AG09309 (cell line): ENCODE results near the gene NF1.

ENCODE experiments used
- DNase-seq: peaks from one replicate; pipeline ENCODE4 v3.0.0-alpha.2; 2010; ENCODE audit warnings: low read depth
- H3K4me3 ChIP-seq: 2 replicates; pipeline ENCODE4 v1.5.1; 2011; ENCODE audit warnings: mild to moderate bottlenecking, low read depth, low read length, moderate library complexity; ENCODE audit not compliant: control insufficient read depth
- TF ChIP-seq, protein P1 (sequence below): IDR thresholded peaks from 2 replicates; pipeline ENCODE4 v1.5.1; 2011; ENCODE audit warnings: mild to moderate bottlenecking, low read depth, low read length, inconsistent platforms; ENCODE audit not compliant: insufficient read depth, control insufficient read depth; ENCODE audit errors: missing control alignments

Gene NF1

DNA sequence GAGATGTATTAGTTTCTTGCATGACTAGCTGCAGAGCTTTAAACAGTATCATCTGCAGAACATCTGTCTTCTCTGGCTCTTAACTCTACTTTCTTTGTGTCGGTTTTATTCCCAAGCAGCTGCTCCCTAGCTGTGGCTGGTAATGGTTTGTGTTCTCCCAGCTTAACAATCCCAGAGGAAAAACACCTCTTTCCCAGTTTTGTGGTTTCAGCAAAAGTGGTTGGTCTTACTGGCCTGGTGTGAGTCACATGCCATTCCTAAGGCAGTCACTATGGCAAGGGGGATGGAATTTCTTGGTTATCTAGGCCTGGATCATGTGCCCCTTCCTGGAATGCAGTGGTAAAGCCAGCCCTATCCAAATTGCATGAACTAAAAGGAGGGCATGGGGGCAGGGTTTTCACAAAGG is 174.8 kb downstream of the NF1 start:
- peak; percentile 99 for DNase-seq
- TF ChIP-seq, protein P1, sequence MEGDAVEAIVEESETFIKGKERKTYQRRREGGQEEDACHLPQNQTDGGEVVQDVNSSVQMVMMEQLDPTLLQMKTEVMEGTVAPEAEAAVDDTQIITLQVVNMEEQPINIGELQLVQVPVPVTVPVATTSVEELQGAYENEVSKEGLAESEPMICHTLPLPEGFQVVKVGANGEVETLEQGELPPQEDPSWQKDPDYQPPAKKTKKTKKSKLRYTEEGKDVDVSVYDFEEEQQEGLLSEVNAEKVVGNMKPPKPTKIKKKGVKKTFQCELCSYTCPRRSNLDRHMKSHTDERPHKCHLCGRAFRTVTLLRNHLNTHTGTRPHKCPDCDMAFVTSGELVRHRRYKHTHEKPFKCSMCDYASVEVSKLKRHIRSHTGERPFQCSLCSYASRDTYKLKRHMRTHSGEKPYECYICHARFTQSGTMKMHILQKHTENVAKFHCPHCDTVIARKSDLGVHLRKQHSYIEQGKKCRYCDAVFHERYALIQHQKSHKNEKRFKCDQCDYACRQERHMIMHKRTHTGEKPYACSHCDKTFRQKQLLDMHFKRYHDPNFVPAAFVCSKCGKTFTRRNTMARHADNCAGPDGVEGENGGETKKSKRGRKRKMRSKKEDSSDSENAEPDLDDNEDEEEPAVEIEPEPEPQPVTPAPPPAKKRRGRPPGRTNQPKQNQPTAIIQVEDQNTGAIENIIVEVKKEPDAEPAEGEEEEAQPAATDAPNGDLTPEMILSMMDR: no peak
- no peak overlapping the region for H3K4me3 ChIP-seq

DNA sequence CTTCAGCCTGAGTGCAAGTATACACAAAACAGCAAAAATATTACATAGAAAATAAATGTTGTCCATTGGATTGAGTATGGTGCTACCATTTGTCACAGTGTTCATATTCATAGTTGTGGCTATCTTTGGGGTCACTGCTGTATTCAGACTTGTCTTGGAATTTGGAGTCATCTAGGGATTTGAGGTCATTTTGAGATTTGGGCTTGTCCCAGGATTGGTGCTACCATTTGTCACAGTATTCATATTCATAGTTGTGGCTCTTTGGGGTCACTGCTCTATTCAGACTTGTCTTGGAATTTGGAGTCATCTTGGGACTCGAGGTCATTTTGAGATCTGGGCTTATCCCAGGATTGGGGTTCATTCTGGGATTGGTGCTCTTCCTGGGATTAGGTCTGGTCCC is 177.5 kb downstream of the NF1 start:
- DNase-seq: no peak
- TF ChIP-seq, protein P1: no peak

DNA sequence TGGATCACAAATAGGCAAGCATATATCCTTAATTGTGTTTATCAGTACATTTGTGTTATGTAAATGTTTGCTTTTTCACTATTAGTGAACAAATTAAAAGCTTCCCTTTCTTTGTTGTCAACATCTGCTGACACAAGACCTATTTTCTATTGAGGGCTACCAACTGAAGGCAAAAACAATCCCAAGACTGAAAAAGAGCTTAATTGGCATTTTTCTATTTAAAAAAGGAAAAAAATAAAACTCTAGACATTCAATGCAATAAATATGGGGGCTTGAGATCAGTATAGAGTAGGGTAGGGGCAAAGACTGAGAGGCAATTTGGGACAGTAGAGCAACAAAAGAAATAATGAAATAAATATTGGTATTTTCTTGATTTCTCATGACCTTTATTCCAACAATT is 178.0 kb downstream of the NF1 start:
- H3K4me3 ChIP-seq: no peak overlapping the region
- TF ChIP-seq, protein P1: no peak
- no peak for DNase-seq

More for the DNA sequence above, 177.5 kb downstream of the NF1 start:
- no peak overlapping the region for H3K4me3 ChIP-seq

DNA sequence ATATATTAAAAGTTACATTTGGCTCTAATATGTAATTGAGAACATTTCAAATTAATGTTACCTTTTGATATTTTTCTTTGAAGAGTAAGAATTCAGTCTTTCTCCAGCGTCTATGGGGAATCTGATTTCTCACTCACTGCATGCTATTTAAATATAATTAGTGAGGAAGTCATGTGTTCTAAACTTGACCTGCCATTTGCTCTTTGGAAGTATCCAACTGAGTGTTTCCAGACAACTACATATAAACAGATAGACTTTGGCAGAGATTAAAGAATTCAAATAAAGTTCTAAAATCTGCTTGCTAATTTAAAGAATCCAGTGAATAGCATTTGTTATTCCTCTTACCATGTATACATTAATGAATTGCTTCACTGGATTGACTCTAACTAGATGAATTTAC is 178.7 kb downstream of the NF1 start:
- no peak for DNase-seq
- no peak overlapping the region for H3K4me3 ChIP-seq
- TF ChIP-seq, protein P1: no peak

DNA sequence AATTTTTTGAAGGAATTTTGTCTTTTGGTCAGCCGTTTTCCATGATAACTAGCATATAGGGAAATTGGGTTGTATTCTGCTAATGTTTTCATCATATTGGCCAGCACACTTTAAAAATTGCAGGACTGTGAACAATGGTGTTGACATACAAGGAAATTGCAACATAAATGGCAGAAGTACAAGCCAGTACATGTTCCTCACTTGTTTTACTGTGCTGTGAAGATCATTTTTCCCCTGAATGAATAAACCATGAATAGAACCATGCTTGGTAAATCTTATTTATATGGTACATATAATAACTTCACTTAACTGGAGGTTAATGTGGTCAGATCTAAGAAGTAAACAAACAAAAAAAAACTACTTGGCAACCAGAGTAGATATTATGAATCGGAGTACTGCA is 179.5 kb downstream of the NF1 start:
- no peak overlapping the region for H3K4me3 ChIP-seq
- TF ChIP-seq, protein P1: no peak
- peak; percentile 43 for DNase-seq

DNA sequence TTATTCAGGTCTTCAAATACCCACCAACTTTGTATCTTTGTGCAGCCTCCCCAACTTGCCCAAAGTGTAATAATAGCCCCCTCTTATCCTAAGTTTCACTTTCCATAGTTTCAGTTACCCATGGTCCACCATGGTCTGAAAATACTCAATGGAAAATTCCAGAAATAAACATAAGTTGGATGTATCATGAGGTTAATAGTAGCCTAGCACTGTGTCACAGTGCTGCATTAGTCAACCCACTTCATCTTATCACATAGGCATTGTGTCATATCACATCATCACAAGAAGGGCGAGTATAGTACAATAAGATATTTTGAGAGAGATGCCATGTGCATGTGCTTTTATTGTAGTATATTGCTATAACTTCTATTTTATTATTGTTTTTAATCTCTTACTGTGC is 180.3 kb downstream of the NF1 start:
- DNase-seq: no peak
- TF ChIP-seq, protein P1: no peak
- no peak overlapping the region for H3K4me3 ChIP-seq

DNA sequence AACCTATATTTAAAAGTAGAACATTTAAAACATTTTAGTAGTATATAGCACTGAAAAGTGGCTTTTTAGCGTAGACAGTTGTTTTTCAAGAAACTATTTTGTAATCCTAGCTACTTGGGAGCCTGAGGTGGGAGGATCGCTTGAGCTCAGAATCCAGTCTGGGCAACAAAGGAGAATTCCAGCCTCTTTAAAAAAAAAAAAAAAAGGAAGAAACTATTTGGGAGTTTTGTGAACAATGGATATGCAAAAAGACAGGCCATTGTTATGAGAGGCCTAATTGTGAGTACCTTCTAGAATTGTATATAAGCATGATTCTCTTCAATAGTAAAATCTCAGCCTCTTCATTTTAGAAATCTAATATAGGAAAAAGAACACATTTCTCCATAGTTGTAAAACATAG is 184.6 kb downstream of the NF1 start:
- TF ChIP-seq, protein P1: no peak
- H3K4me3 ChIP-seq: no peak overlapping the region
- no peak for DNase-seq
